Cerebellar cortex (tissue), 1 donor: ENCODE measurements around the gene ACBD4.

Experiments
- DNase-seq: peaks from one replicate; pipeline ENCODE4 v3.0.0-alpha.2; 2015; ENCODE audit warnings: low spot score

The ACBD4 gene

DNA sequence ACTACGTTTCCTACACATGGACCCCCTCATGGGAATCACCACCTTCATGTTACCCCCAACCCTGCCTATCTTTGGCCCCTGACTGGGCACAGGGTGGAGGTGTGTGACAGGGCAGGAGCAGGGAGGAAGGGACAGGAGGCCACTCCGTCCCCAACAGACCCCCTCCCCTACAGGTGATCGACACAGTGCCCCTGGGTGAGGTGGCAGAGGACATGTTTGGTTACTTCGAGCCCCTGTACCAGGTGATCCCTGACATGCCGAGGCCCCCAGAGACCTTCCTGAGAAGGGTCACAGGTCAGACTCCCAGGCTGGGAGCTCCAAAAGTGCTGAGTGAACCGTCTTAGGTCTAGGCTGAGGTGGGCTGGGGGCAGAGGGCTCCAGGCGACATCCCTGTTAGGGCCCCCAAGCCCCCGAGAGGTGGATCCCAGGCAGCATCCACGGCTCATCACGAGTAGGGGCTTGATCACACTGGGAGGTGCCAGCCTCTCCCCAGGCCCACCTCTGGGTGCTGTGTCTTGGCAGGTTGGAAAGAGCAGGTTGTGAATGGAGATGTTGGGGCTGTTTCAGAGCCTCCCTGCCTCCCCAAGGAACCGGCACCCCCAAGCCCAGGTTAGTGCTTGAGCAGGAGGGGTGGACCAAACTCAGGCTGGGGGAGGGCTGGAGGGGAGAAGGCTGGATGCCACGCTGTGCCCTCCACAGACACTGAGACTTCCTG is 1.5 kb downstream of the ACBD4 start:
- no peak for DNase-seq

DNA sequence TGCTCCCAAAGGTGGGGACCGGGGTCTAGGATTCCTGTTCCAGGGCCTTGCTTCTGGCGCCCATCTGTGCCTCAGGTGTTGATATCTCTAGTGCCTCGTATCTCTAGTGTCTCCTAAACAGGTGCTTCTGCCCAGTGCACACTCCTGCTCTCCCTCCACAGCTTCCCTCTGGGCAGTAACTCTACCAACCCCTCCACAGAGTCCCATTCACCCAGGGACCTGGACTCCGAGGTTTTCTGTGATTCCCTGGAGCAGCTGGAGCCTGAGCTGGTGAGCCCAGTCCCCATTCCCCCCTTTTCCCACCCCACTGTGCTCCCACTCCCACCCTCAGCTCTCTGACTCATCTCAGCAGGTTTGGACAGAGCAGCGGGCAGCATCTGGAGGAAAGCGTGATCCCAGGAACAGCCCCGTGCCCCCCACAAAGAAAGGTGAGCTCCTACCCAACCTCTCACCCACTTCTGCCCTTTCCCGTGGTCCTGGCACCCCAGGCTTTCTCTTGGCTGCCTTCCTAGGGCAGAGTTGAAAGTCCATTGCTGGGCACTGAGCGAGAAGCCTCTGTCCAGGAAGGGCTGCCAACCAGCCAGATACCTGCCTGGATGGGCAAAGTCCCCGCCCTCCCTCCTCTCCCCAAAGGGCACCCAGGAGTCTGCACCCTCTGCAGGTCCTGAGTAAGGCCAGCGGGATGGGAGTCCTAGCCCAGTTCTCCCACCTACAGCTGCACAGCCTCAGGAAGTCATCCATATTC is 2.2 kb downstream of the ACBD4 start:
- DNase-seq, result no peak

DNA sequence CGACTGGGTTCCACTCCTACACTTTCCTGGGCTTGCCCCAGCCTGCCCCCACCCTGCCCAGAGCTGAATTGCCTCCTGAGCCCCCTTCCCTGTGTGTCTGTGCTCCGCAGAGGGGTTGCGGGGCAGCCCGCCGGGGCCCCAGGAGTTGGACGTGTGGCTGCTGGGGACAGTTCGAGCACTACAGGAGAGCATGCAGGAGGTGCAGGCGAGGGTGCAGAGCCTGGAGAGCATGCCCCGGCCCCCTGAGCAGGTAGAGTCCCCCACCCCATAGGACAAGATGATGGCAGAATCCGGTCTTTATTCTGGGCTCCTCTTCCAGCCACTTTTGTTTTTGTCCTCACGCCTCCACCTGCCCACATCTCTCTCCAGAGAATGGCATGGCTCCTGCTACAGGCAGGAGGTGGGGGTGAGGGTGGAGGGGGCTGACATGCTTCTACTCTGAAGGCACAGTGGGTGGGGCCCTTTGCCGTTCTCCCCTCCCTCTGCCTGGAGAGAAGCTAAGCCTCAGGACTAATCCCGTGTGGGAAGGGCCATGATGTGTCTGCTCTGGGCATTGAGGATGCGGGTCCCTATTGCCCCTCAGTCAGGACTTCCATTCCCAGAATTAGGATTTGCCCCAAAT is 3.5 kb downstream of the ACBD4 start:
- no peak for DNase-seq

DNA sequence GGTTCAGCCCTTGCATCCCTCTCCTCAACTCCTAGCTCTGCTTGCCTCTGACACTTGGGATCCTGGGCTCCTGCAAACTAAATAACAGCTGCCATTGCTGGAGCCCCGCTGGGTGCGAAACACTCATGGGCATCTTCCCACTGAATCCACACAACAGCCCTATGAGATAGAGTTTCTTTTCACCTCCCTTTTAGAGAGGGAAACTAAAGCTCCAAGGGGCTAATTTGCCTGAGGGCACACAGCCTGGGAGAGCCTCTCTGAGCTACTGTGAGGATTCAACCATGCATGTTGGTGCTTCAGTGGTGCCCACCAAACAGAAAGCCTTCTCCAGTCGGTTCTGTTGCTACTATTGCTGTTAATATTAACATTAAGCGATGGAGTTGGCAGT is 4.0 kb downstream of the ACBD4 start:
- DNase-seq, result no peak

DNA sequence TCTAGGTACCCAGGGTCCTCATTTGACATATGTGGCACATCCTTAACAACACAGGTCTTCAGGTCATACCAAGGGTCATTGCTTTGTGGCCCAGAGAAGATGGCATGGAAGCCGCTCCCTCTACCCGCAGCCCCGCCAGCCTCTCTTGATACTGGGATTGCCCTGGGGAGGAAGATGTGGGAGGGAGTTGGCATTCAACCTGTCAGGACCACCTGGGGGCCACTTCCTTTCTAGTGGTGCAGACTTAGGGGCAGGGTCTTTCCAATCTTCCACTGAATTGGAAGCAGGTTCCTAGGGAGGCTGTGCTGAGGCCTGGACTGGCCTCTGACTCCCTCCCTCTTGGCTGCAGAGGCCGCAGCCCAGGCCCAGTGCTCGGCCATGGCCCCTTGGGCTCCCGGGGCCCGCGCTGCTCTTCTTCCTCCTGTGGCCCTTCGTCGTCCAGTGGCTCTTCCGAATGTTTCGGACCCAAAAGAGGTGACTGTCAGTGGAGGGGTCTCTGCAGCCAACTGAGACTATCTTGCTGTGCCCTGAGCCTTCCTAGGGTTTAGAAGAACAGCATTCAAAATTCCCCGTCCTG is 7.7 kb downstream of the ACBD4 start:
- DNase-seq, result no peak

DNA sequence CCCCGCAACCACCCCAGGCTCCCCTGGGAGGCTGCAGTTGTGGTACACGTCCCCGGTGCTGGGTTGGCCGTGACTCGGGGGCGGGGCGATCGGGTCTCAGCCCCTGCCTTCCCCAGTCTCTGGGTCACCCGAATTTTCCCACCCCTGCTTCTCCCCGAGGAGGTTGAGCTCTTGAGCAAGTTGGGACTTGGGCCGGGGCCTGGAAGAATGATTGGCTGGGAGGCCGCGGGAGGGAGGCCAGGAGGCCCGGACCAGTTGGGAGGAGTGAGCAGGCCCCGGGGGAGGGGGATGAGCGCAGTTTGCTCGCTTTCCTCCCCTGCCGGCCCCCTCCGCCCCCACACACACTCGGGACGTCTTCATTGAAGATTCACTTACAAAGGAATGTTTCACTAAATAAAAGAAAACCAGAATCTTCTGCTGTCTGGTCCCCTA is 8.3 kb downstream of the ACBD4 start:
- DNase-seq, result peak; percentile 62

DNA sequence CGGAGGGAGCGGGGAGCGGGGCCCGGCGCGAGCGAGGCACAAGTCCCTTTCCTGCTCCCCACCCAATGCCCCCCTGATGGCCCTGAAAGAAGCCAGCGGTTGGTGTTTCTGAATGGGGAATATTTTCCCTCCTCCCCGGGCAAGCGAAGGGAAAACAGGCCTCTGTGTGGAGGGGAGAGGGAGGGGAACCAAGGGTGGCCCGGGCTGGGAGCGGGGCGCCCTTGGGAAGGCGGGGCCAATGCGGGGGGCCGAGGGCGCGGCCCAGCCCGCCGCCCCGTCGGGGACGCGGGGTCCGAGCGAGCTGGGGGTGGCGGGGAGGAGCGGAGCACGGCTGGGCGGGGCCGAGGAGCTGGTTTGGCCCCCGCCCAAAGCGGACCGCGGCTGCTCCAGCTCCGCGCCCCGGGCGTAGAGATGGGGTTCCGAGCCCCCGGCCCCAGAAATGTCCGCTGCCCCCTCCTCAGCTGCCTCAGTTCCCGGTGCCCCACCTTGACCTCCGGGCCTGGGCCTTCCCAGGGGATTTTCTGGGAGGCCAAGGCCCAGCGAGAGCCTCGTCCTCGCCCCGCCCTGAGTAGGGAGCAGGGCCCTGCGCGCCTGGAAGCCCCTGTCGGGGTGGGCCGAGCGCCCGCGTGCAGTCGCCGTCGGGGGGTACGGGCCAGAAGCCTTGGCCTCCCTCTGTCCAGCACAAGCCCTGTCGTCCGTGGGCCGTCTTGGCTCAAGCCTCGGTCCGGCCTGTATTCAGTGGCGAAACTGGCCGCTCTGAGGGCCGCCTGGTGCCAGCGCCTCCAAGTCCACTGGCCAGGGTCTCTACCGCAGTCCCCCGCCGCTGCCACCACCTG is 8.9 kb downstream of the ACBD4 start:
- no peak for DNase-seq

DNA sequence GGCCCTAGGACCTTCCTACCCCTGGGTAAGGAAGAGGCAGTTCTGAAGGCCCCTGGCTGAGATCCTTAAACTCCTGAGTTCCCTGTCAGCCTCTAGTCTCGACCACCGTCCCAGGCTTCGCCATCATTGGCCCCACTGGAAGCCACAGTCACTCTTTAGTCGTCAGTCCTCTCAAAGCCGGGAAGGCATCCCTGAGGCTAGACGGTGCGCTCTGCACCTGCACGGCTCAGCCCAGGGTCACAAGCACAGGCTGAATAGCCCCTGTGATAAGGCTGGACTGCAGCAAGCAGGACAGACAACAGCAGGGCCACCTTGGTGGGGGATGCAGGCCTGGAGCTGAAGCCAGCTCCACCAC is 9.5 kb downstream of the ACBD4 start:
- DNase-seq, result no peak

DNA sequence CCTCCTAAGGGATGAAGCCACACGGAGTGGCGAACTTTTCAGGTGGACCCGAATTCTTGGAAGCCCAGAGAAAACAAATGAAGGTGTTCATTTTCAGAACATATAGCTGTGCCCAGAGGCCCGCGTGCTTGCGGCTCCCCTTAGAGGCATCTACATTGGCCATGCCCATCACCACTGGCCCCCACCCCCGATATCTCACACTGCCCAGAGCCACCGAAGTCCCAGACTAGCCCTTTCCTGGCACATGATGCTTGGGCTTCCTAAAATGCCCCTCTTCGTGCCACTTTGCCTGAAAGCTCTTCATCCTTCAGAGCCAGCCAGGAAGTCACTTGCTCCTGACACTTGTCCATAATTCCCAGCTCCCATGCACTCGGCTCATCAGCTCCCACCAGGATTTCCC is 10.7 kb downstream of the ACBD4 start:
- DNase-seq, result no peak

DNA sequence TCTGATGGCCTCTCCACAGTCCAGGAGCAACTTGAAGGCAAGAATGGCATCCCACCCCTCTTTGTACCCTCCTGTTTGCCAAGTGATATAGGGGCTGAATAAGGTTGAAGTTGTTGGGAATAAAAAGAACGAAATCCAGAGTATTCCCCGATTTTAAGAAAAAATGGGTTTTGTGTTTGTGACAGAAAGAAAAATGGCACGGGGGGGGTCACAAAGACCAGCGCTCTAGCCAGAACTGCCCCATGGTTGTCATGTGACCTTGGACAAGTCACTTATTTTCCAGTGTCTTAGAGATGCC is 11.1 kb downstream of the ACBD4 start:
- no peak for DNase-seq

DNA sequence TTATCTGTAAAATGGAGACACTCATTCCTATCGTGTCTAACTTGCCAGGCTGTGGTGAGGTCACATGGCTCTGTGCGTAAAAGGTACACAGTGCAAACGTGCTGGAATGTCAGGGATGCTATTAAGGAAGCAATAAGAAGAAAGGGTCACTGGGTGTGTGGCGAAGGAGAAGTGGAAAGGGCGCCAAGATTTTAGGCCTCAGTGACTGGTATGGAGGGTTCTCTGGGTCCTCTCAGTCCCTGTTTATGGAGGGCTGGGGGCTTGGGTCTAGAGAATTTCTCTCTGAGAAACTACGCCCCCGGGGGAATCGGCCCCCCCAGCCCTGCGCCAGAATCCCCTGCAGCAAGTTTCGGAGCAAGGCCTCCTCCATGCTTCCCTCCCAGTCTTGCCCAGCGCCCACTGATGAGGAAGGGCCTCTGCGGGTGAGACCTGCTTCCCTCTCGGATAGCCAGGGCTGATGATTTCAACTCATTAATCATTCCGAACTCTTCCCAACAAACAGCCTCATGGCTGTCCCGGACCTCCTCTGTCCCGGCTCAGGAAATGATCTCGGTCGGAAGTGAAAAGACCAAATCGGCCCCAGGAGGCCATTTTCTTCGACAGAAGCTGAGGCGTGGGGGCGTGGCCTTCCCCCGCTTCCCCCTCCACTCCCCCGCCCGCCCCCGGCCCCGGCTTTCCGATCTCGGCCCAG is 11.5 kb downstream of the ACBD4 start:
- DNase-seq, result no peak

DNA sequence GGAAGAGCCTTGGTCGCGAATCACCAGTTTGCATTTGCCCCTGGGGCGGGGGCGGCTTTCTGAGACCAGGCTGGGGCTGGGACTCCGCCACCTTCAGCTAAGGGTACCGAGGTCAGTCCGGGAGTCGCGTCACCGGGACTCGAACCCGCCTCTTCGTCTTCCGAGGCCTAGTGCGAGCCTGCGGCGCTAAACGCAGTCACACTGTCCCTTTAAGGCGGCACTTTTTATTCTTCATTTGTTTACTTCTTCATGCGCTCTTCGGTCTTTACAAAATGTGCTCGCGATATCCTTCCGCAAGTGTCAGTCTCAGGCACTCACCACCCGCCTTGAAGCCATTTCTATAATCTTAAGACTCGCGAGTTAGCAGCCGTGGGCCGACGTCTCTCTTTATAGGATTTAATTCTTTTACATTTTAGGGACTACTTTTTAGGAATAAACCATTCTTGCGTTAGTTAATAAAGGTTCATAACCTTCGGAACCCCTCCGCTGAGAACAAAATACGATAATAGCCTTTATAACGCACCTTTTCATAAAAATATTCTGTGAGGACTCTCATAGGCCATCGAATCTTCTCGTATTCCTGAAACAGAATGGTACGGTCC is 12.2 kb downstream of the ACBD4 start:
- peak; percentile 95 for DNase-seq

DNA sequence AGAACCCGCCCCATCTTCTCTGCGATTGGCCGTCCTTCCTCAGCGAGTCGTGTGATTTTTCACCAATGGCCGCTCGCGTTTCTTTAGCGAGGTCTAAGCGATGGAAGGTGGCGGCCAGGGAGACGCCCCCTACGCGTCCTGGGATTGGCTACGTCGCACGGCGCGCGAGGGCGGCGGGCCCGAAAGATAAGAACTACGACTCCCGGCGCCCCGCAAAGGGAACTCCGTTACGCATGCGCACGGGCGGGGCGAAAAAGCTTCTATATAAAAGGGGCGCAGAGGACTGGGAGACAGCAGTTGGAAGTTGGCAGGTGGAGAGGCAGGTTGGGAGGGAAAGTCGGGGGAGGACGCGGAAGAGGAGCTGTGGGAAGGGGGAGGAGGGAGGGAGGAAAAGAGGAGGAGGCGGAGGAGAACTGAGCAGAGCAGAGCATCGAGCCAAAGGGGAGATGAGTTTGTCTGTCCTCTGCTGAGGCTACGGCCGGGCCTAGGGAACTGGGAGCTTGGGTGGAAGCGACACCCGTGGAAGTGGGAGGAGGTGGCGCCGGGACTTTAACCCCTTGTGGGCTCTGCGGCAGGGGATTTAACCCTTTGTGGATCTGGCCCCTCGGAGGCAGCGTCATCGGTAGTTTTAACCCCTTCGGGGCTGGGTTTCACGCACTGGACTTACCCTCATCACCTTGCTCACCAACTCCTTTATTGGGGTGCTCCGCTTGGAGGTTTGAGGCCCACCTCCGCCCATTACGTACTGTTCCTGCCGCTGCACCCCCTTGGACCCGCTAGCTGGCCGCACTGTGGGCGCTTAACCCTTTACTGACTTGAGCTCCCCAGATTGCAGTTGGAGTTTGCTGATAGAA is 12.9 kb downstream of the ACBD4 start, which contains the start of gene HEXIM1:
Gene HEXIM1, plus strand, starts transcription at position 293 of the 854 bp plus-strand sequence. CDS start 716 bp downstream, outside the sequence.
- DNase-seq, result peak; percentile 99

DNA sequence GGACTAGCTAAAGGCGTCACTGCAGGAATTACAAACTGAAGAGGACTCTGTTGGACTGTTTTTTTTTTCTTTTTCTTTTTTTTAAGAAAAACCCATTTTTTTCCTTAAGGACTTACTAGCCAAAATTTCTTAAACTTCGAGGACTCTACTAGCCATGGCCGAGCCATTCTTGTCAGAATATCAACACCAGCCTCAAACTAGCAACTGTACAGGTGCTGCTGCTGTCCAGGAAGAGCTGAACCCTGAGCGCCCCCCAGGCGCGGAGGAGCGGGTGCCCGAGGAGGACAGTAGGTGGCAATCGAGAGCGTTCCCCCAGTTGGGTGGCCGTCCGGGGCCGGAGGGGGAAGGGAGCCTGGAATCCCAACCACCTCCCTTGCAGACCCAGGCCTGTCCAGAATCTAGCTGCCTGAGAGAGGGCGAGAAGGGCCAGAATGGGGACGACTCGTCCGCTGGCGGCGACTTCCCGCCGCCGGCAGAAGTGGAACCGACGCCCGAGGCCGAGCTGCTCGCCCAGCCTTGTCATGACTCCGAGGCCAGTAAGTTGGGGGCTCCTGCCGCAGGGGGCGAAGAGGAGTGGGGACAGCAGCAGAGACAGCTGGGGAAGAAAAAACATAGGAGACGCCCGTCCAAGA is 13.7 kb downstream of the ACBD4 start:
- peak; percentile 89 for DNase-seq

DNA sequence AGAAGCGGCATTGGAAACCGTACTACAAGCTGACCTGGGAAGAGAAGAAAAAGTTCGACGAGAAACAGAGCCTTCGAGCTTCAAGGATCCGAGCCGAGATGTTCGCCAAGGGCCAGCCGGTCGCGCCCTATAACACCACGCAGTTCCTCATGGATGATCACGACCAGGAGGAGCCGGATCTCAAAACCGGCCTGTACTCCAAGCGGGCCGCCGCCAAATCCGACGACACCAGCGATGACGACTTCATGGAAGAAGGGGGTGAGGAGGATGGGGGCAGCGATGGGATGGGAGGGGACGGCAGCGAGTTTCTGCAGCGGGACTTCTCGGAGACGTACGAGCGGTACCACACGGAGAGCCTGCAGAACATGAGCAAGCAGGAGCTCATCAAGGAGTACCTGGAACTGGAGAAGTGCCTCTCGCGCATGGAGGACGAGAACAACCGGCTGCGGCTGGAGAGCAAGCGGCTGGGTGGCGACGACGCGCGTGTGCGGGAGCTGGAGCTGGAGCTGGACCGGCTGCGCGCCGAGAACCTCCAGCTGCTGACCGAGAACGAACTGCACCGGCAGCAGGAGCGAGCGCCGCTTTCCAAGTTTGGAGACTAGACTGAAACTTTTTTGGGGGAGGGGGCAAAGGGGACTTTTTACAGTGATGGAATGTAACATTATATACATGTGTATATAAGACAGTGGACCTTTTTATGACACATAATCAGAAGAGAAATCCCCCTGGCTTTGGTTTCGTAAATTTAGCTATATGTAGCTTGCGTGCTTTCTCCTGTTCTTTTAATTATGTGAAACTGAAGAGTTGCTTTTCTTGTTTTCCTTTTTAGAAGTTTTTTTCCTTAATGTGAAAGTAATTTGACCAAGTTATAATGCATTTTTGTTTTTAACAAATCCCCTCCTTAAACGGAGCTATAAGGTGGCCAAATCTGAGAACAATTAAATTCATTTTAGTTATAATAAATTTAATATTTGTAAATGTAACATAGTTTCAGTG is 14.5 kb downstream of the ACBD4 start:
- peak; percentile 57 for DNase-seq

DNA sequence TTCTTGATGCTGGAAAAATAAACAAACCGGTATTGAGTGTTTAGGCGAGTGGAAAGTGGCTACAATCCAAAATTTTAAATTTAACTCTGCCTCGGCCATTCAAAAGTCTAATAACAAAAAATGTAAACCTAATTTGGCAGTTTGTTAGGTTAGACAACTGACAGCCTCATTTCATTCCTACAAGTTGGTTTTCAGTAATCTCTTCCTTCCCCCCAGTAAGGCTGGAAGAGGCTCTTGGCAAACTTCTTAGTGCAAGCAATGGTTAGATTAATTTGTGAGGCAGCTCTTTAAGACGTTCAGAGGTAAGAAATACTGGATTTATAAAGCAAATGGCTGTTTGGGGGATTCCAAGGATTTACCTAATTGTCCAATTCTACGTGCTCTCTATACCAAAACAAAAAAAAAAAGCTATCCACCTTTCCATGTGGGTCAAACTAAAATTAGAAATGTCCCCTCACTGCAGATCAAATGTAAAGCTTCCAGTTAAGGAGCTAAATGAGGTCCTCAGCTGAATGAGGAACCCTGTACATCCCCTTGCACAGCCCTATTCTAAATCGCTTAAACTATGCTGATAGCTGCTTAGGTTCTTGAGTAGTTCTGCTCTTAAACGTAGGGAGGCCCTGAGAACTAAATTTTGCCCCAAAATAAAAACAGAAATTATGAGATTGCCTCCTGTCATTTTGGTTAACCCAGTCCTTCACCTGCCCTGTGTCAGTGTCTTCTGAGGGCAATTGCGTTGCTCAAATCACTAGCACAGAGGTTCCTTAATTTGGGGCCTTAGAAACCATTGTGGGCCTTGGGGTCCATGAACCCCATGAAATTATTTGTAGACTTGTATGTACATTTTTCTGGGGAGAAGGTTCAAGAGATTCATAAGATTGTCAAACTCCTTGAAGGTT is 15.7 kb downstream of the ACBD4 start:
- peak; percentile 56 for DNase-seq

DNA sequence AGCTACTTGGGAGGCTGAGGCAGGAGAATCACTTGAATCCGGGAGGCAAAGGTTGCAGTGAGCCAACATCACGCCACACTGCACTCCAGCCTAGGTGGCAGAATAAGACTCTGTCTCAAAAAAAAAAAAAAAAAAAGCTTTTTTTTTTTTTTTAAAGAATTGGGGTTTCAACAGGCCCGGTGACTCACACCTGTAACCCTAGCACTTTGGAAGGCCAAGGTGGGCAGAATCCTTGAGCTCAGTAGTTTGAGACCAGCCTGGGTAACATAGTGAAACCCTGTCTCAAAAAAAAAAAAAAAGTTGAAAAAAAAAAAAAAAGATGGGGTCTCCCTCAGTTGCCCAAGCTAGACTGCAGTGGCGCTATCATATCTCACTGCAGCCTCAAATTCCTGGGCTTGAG is 19.5 kb downstream of the ACBD4 start:
- no peak for DNase-seq
